SK-N-DZ (cell line): ENCODE measurements around the gene CR1L. TPM values are rescaled to one million over a fixed set of nuclear protein-coding genes. Genes with fewer than 3 reads are reported as not detected.
"Not testable (repeated sequence)": the region's sequence is repeated elsewhere in the genome, so short reads cannot be mapped to it uniquely, and the experiment has no call there.

Experiments used
- DNase-seq: peaks from one replicate; pipeline ENCODE4 v3.0.0-alpha.2; 2015; ENCODE audit warnings: low spot score
- polyA plus RNA-seq, 2 experiments: library from polyadenylated mRNA; depleted of rRNA; stranded (reverse); fragments of >200 nt; gene quantifications; 2 replicates each; pipeline ENCODE4 v1.2.3, GENCODE V29; 2014

CR1L gene
- polyA plus RNA-seq (2014; cell fraction: cytosol; rRNA removed): not detected in 2 replicates
- not detected in 2 replicates for polyA plus RNA-seq (2014; cell fraction: nucleus; rRNA removed)

DNA sequence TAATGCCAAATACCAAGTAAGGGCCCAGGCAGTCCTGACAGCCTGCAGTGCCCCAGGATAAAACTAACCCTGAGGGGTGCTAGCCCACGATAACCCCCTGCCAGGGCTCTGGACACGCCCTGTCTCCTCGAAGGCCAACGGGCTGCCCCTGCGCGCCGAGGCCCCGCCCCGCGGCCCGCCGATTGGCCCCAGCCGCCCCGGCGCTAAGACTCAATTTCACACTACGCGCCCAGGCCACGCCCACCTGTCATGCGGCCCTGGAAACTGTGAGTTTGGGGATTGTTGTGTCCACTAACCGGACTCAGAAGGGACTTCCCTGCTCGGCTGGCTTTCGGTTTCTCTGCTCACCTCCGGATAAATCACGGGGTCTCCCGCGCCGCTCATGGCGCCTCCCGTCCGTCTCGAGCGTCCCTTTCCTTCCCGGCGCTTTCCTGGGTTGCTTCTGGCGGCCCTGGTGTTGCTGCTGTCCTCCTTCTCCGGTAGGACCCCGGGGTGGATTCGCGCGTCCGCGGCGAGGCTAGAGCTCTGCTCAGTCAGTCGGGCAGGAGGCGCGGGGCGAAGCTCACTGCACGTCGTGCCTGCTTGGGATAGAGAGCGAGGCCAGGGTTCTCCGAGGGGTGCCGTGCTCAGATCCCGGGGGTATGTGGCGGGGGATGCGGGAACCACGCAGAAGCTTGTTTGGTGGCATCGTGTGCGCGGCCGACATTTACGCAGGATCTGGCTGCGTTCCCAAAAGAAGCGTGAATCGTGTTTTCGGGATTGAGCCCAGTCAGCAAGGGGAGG lies at the start of gene CR1L:
Gene CR1L (plus strand): TSS at position 282 of the 783 bp plus-strand sequence. CDS start 101 bp downstream, at position 383.
- peak; percentile 54 for DNase-seq

DNA sequence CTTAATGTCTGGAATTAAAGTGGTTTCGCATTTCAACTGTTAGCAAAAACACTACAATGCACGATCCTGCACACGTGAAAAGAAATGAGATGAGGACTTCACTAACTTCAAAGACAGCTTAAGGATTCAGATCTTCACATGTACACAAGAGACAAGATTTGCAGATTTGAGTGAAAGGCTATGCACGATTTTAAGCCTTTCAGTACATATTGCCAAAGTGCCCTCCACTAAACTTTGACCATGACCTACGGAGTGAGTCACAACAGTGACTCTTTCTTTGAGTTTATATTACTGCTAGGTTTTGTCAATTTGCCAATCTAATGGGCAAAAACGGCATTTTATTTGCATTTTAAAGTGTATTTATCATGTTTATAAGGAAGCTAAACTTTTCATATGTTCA lies 41.2 kb upstream of the CR1L start:
- no peak for DNase-seq

DNA sequence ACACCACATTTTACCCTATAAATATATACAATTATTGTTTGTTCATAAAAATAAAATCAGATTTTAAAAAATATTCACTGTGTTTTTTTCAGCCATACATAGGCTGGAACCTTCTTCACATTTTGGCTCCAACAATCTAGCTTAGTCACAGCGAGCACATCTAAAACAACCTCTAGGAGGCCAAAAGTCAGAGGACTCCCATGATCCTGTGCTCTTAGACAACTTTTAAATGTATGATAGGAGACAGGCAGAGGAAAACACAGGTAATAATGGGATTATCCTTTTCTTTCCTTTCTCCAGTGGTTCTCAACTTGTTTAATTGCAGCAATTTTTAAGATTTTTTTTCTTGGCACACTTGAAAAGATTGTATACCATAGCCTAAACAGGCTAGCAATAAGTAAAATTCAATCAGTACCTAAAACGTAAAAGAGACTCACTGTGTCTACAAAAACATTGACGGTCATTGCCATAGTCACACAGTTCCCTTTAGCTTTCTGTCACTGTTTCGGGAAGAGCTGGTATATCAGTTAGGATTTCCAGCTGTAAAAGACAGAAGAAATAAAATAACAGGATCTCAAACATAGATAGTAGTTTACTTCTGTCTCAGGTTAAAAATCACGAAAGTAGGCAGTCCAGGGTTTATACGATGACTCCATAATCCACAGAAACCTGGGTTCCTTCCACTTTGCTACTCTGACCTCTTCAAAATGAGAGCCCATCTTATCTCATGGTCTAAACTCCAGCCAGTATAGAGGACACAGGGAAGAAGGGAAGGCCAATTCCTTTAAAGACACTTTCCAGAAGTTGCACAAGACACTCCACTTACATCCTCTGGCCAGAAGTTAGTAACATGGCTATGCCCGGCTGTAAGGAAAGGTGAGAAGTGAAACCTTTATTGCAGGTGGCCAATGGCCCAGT lies 39.2 kb upstream of the CR1L start:
- no peak for DNase-seq

DNA sequence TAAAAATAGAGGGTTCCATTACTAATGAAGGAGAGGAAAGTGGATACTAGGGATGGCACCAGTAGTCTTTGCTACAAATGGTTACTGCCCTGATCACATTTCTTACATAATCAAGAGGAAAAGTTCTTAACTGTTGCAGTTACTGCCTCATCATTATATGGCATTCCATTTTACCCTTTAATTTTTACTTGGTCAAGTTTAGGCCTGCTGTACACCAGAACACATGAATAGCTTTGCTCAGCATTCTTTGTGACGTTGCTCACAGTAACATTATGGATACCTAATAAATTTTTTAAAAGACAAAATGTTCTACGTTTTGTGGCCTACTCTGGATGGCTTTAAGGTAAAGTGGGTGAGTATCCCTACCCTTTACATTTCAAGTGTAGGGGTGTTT lies 38.6 kb upstream of the CR1L start:
- no peak for DNase-seq

DNA sequence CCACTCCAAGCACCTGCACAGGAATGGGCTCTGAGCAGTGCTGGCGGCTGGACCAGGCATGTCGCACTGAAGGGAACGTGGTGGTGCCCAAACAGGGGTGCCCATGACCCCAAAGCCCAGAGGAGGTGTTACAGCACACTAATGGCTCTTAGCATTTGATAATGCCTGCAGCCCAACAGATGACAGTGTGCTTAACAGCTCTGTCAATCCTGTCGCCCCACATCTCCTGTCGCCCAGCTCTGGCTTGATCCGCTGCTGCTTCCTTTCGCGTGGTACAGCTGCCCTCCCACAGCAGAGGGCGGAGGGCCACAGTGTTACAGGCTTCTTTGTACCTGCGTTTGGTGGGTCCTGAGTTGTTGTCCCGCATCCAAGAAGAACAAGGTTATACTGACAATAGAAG lies 32.2 kb upstream of the CR1L start:
- no peak for DNase-seq

DNA sequence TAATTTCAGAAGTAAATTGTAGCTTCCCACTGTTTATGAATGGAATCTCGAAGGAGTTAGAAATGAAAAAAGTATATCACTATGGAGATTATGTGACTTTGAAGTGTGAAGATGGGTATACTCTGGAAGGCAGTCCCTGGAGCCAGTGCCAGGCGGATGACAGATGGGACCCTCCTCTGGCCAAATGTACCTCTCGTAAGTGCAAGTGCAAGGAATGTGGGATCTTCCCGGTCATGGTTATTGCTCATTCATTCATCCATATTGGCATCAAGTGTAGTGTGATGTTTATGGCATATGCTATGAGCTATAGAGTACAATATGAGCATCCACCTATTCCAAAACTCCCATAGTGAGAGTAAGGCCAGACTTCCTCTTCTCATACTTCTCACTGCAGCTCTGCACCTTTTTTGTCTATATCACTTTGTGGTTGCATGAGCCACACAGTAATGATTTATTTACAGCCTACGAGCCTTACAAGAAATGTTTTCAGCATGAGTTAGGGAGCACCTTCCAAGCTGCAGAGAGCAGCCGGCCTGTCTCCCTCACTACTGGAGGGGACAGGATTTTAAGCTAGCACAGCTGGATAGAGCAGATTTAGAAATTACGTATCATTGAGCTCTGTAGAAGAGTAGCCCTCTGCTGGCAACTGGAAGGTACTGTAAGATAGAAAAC lies 24.9 kb upstream of the CR1L start:
- peak; percentile 30 for DNase-seq

DNA sequence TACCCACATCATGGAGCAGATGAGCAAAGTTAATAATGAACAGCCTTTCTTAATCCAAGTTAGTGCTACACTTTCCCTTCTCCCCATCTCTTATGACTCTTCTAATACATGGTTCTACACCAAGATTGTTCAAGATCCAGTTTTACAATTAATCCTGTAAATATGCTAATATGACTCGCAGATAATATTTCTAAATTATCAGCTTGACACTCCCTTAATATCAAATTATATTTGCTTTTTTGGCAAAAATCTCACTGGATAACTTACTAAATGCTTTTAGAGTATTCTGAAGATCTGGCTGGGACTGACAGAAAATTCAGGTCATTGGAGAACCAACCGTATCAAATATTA lies 24.4 kb upstream of the CR1L start:
- no peak for DNase-seq

DNA sequence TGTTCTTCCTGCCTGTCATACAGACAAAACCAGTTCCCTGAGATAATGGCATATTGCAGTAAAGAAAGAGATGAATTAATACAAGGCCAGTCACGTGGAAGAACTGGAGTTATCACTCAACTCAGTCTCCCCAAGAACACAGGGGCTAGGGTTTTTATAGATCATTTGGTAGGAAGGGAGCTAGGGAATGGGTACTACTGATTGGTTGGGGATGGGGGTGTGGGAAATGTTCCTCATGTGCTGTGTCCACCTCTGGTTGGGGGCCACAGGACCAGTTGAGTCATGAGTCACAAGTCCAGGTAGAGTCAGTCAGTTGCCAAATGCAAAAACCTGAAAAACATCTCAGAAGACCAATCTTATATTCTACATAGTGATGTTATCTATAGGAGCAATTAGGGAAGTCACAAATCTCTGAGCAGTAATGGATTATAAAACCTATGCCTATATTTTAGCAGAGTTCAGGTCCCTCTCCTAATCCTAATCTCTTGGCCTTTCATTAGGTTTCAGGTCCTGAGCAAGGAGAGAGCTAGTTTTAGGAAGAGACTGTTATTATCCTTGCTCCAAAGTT lies 19.3 kb upstream of the CR1L start:
- not testable (repeated sequence) for DNase-seq

DNA sequence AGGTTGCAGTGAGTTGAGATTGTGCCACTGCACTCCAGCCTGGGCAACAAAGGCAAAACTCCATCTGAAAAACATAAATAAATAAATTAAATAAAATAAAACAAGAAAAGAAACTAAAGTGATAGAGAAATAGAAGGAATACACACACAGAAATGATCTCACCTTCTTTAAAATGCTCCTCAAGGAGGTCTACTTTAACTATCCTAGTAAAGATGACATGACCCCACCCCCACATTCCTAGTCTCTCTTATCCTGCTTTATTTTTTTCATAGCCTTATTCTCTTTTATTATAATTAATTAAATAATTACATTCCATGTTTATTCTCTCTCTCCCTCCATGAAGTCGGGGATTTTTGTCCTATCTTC lies 18.0 kb upstream of the CR1L start:
- DNase-seq: no peak

DNA sequence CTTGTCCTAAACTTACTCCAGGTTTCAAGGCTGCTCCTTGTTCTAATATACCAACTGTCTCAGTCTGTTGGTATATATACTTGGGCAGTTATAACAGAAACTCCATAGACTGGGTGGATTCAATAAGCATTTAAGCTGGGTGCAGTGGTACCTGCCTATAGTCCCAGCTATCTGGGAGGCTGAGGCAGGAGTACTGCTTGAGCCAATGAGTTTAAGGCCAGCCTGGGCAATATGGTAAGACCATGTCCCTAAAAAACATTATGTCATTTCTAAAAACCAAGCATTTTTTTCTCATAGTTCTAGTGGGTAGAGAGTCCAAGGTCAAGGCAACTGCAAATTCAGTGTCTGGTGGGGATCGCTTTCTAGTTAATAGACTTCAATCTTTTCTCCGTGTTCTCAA lies 17.4 kb upstream of the CR1L start:
- no peak for DNase-seq

DNA sequence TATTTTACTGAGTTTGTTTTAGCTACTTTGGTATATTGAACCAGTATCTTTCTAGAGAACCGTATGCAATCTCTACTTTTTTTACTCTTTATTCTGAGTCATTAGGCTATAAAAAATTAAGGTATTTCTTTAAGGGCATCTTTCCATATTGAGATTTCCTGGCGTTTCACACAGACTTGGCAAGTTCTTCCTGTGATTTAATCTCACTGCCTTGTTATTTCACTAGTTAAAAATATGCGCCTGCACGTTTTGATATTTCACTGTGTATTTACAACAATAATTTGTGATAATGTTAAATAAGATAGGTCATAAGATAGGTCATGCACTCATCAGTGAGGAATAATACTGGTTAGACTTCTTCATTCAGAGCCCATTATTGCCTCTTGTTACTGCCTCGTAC lies 16.2 kb upstream of the CR1L start:
- DNase-seq: no peak

DNA sequence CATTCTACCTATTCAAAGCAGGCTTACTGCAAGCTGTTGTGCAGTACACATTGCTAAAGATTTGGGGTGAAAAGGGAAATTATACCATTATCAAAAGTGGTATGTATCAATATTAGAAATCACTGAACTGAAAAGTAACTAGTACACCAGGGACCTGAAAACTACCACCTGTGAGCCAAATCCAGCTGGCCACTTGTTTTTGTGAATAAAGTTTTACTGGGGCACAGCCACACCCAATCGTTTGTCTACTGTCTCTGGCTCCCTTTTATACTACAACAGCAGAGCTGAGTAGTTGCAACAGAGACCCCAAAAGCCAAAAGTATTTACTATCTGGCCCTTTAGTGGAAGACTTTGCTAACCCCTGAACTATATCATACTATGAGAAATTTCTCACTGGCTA lies 13.8 kb upstream of the CR1L start:
- DNase-seq: no peak

DNA sequence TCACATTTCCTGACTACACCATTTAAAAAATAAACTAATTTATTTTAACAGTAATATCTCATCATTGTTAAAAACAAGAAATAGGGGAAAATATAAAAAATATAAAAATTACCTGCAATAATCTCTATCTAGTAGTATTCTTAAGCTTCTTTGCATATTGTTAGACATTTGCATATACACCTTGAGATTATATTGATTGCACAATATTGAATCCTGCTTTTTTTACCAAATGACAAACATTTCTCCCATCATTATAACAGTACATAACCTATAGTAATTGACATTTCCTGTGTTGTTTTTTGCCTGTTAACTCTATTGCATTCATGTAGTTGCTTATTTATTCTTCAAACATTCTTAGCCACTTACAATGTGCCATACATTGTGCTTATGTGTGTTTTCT lies 11.7 kb upstream of the CR1L start:
- no peak for DNase-seq

DNA sequence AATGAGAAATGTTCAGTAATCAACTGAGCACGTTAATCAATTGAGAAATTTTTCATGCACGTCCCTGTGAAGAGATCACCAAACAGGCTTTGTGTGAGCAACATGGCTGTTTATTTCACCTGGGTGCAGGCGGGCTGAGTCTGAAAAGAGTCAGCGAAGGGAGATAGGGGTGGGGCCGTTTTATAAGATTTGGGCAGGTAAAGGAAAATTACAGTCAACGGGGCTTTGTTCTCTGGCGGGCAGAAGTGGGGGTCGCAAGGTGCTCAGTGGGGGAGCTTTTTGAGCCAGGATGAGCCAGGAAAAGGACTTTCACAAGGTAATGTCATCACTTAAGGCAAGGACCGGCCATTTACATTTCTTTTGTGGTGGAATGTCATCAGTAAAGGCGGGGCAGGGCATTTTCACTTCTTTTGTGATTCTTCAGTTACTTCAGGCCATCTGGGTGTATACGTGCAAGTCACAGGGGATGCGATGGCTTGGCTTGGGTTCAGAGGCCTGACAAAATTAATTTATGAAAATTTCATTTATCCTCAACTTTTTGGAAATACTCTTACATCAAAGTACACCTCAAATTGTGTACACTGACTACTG lies 11.1 kb upstream of the CR1L start:
- not testable (repeated sequence) for DNase-seq

DNA sequence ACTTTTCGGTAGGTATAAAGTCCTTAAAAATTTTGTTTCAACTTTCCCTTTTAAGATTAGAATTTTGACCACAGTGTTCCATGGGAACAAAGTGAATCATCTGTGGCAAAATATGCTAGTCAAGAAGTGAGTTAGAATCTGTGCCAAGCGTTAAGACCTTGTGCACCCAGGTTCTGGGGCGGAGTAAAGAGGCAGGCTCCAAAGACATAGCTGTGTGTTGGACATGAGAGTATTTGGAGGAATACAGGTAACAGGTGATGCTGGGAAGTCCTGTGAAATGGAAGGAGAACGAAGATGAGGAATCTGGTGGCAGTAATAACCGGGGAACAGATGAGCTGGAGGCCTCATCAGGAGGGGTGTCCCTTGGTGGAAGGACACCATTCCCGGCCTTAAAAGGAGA lies 10.6 kb upstream of the CR1L start:
- DNase-seq: not testable (repeated sequence)

DNA sequence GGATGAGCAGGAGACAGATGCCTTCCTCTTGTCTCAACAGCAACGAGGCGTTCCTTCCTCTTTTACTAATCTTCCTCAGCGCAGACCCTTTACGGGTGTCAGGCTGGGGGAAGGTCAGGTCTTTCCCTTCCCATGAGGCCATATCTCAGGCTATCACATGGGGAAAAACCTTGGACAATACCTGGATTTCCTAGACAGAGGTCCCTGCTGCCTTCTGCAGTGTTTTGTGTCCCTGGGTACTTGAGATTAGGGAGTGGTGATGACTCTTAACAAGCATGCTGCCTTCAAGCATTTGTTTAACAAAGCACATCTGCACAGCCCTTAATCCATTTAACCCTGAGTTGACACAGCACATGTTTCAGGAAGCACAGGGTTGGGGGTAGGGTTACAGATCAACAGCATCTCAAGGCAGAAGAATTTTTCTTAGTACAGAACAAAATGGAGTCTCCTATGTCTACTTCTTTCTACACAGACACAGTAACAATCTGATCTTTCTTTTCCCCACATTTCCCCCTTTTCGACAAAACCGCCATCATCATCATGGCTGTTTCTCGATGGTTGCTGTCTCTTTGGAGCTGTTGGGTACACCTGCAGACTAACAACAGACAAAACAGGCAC lies 9.3 kb upstream of the CR1L start:
- peak; percentile 41 for DNase-seq

DNA sequence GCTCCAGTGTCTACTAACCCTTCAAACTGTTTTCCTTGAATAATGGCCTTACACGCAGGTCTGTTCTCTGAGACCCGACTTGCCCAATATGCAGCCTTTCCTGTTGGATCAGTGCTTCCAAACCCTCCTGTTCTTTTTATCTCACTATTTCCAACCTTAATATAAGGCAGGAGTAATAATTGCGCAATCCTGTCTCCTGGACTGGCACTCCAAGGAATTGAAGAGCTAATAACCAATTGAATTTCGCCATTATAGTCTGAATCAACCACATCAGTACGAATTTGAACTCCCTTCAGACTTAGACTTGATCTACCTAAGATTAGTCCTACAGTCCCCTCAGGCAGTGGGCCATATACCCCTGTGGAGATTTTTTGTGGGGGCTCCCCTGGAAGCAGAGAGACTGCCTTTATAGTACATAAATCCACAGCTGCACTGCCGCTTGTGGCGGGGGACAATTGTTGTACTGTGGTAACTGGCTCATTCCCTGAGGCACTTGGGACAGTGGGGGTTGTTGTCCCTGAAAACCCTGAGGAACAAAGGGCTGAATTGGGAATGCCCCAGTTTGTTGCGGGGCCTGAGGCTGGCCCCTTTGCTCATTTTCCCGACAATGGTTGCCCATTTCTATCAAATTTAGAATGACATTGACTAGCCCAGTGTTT lies 6.3 kb upstream of the CR1L start:
- DNase-seq: not testable (repeated sequence)

DNA sequence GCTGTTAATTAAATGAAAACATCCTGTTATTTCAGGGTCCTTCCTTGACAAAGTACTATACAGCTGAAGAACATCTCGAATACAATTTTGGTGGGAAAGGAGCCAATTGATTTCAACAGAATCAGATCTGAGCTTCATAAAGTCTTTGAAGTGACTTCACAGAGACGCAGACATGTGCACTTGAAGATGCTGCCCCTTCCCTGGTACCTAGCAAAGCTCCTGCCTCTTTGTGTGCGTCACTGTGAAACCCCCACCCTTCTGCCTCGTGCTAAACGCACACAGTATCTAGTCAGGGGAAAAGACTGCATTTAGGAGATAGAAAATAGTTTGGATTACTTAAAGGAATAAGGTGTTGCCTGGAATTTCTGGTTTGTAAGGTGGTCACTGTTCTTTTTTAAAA lies 5.6 kb upstream of the CR1L start:
- not testable (repeated sequence) for DNase-seq

DNA sequence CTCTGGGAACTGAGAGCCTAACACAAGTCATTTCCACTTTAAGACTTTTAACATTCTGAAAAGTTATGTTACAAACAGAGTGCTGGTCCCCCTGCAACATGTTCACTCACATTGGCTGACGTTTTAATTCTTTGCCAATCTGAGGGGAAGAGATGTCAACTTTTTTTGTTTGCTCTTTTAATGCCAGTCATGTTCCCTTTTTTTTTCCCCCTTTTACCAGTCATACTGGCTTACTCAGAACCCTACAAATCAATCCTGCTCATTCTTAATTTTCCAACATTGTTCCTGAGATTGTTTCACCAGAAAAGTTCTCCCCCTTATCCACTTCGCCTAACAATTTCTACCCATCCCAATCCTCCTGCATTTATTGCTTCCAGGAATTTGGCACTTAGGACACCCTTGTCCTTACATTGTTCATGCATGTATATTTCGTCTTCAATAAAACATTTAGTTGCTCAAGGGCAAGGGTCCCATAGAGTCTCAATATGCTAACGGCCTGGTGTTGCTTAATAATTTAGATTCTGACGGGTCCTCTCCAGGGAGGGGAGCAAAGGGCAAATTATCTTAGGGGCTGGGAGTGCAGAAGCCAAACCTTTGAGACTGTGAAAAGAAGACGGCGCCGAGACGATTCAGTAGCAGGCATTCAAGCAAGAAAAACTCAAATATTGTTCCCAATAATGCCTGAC lies 624 bp upstream of the CR1L start:
- no peak for DNase-seq

DNA sequence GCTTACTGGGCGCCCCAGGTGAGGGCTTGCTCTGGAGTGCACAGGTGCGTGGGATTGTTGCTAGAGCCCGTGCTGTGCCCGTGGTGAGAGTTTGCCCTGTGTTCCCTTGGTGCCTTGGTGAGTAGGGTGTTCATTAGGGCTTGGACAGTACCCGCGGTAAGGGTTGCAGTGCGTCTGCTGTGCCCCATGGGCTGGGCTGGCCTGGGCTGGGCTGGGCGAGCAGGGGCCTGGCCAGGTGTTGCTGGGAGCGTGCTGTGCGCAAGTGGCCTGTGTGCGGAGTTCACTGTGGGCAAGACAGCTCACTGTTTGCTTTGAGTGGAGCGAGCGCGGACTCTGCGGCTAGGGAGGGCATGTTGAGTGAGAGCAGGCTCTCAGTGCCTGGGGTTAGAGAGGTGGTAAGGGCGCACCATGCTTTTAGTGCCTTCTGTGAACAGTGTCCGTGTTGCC lies 725 bp downstream of the CR1L start:
- no peak for DNase-seq
